ENCODE measurements around the gene CHRFAM7A. TPM values are rescaled to one million over a fixed set of nuclear protein-coding genes. Genes with fewer than 3 reads are reported as not detected.
A peak's percentile ranks its signal among the peaks of the same experiment; 100 is the strongest.
"Not testable (repeated sequence)": the region's sequence is repeated elsewhere in the genome, so short reads cannot be mapped to it uniquely, and the experiment has no call there.

CHRFAM7A gene
- total RNA-seq (2021) (0.85 TPM in 1 of 2 replicates, not detected in the other), Bru-seq, nascent RNA (percentile 21 among the genes with signal in this experiment), BruChase-seq, experiment 1, labeled RNA remaining after a 2-hour chase (percentile 17 among the genes with signal in this experiment), BruChase-seq, experiment 2, labeled RNA remaining after a 6-hour chase (percentile 15 among the genes with signal in this experiment)
- long read RNA-seq, result 0 reads

DNA sequence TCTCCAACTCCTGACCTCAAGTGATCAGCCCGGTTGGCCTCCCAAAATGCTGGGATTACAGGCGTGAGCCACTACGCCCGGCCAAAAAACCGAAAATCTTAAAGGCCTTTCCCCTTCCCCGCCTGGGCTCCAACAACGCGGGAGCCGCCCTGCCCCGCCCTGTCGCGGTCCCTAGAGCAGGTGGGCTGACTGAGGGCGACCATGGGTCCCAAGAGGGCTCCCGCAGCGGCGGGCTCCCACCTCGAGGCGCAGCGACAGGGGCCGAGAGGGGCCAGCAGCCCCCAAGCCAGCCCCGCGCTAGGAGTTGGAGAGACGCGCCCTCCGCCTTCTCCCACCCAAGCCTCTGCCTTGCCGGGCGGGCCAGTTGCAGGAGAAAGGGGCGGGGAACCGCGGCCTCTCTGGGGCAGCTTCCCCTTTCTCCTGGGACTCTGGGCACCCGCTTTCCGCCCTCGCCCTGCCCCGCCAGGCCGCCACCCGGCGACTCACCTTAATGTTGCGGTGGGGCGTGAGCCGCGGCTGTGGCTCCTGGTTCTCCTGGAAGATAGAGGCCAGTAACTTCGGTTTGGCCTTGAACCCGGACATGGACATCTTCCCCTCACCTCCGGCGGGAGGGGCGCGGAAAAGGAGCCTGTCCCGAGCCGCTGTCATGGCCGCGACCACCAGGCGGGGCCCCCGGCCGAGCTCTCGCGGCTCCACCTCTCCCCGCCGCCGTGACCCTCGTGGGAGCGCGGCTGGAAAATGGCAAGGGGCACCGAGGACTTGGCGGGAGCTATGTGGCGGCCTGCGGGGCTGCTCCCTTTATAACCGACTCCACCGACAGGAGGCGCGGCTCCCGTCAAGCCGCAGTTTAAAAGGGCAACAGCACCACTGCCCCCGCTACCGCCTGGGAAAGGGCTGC is at the start of gene CHRFAM7A:
TSS of gene CHRFAM7A (minus strand) at position 775 of the 898 bp plus-strand sequence. CDS start 10,189 bp downstream, outside the sequence.
- POLR2A ChIA-PET (ENCODE audit: low non-redundant PET); H3K27me3 ChIP-seq (replicated peaks; ENCODE audit: insufficient read depth, low read depth, low read length, poor library complexity); CTCF ChIA-PET; intact Hi-C loops (cut with micrococcal nuclease; ENCODE audit: unreplicated experiment); H3K27ac ChIP-seq (ENCODE audit: low read depth, low read length, poor library complexity, severe bottlenecking); BruUV-seq (replicated peaks); H3K4me1 ChIP-seq (ENCODE audit: insufficient read depth, low read length, poor library complexity, severe bottlenecking); H3K36me3 ChIP-seq (ENCODE audit: insufficient read depth, low read length, poor library complexity, severe bottlenecking); H3K9me3 ChIP-seq (ENCODE audit: low read depth, low read length, poor library complexity, severe bottlenecking); DNase-seq (ENCODE audit: low spot score); H3K4me3 ChIP-seq (ENCODE audit: low read depth, low read length, poor library complexity, severe bottlenecking): not testable (repeated sequence)

- H3K4me1 ChIP-seq (ENCODE audit: insufficient read depth, low read length, poor library complexity, severe bottlenecking); DNase-seq (ENCODE audit: low spot score); H3K9me3 ChIP-seq (ENCODE audit: low read depth, low read length, poor library complexity, severe bottlenecking); H3K27ac ChIP-seq (ENCODE audit: low read depth, low read length, poor library complexity, severe bottlenecking); H3K4me3 ChIP-seq (ENCODE audit: low read depth, low read length, poor library complexity, severe bottlenecking); BruUV-seq (replicated peaks); POLR2A ChIA-PET (ENCODE audit: low non-redundant PET); CTCF ChIA-PET; H3K36me3 ChIP-seq (ENCODE audit: insufficient read depth, low read length, poor library complexity, severe bottlenecking); intact Hi-C loops (cut with micrococcal nuclease; ENCODE audit: unreplicated experiment); H3K27me3 ChIP-seq (replicated peaks; ENCODE audit: insufficient read depth, low read depth, low read length, poor library complexity): not testable (repeated sequence)
These were observed 45.0 kb upstream of the CHRFAM7A start for GRCh38 chr15:30438348-30438747.

- H3K9me3 ChIP-seq (ENCODE audit: low read depth, low read length, poor library complexity, severe bottlenecking); H3K36me3 ChIP-seq (ENCODE audit: insufficient read depth, low read length, poor library complexity, severe bottlenecking); H3K4me1 ChIP-seq (ENCODE audit: insufficient read depth, low read length, poor library complexity, severe bottlenecking); H3K27ac ChIP-seq (ENCODE audit: low read depth, low read length, poor library complexity, severe bottlenecking); BruUV-seq (replicated peaks); DNase-seq (ENCODE audit: low spot score); CTCF ChIA-PET; POLR2A ChIA-PET (ENCODE audit: low non-redundant PET); H3K4me3 ChIP-seq (ENCODE audit: low read depth, low read length, poor library complexity, severe bottlenecking); H3K27me3 ChIP-seq (replicated peaks; ENCODE audit: insufficient read depth, low read depth, low read length, poor library complexity); intact Hi-C loops (cut with micrococcal nuclease; ENCODE audit: unreplicated experiment): not testable (repeated sequence)
These were observed 42.5 kb upstream of the CHRFAM7A start for GRCh38 chr15:30435878-30436277.

DNA sequence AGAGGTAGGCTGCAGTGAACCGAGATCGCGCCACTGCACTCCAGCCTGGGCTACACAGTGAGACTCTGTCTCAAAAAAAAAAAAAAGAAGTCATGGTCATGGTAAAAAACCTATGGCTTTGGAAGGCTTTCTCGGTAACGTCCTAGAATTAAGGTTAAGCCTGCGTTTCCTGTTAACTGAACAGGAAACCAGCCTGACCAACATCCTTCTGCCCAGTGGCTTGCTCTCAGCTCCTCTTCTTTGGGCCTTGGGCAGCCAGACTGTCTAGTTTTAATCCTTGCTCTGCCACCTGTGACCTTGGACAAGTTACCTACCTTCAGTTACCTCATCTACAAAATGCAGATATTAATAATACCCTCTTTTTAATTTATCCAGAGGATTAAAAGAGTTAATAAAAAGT is 27.4 kb upstream of the CHRFAM7A start:
- H3K4me1 ChIP-seq (ENCODE audit: insufficient read depth, low read length, poor library complexity, severe bottlenecking); POLR2A ChIA-PET (ENCODE audit: low non-redundant PET); CTCF ChIA-PET; H3K36me3 ChIP-seq (ENCODE audit: insufficient read depth, low read length, poor library complexity, severe bottlenecking); H3K4me3 ChIP-seq (ENCODE audit: low read depth, low read length, poor library complexity, severe bottlenecking); H3K27ac ChIP-seq (ENCODE audit: low read depth, low read length, poor library complexity, severe bottlenecking); BruUV-seq (replicated peaks); intact Hi-C loops (cut with micrococcal nuclease; ENCODE audit: unreplicated experiment); H3K27me3 ChIP-seq (replicated peaks; ENCODE audit: insufficient read depth, low read depth, low read length, poor library complexity); DNase-seq (ENCODE audit: low spot score); H3K9me3 ChIP-seq (ENCODE audit: low read depth, low read length, poor library complexity, severe bottlenecking): not testable (repeated sequence)

GRCh38 chr15:30414160-30414559 is 20.8 kb upstream of the CHRFAM7A start, which contains the start of gene GOLGA8R:
GOLGA8R (minus strand) TSS chr15:30414260; CDS start chr15:30414162, 98 bp downstream.
- BruUV-seq (replicated peaks); CTCF ChIA-PET; H3K27me3 ChIP-seq (replicated peaks; ENCODE audit: insufficient read depth, low read depth, low read length, poor library complexity); POLR2A ChIA-PET (ENCODE audit: low non-redundant PET); intact Hi-C loops (cut with micrococcal nuclease; ENCODE audit: unreplicated experiment); H3K9me3 ChIP-seq (ENCODE audit: low read depth, low read length, poor library complexity, severe bottlenecking); H3K4me1 ChIP-seq (ENCODE audit: insufficient read depth, low read length, poor library complexity, severe bottlenecking); DNase-seq (ENCODE audit: low spot score); H3K4me3 ChIP-seq (ENCODE audit: low read depth, low read length, poor library complexity, severe bottlenecking); H3K27ac ChIP-seq (ENCODE audit: low read depth, low read length, poor library complexity, severe bottlenecking); H3K36me3 ChIP-seq (ENCODE audit: insufficient read depth, low read length, poor library complexity, severe bottlenecking): not testable (repeated sequence)

GRCh38 chr15:30407636-30408035 is 14.3 kb upstream of the CHRFAM7A start:
- H3K4me1 ChIP-seq (ENCODE audit: insufficient read depth, low read length, poor library complexity, severe bottlenecking); DNase-seq (ENCODE audit: low spot score); H3K27me3 ChIP-seq (replicated peaks; ENCODE audit: insufficient read depth, low read depth, low read length, poor library complexity); H3K4me3 ChIP-seq (ENCODE audit: low read depth, low read length, poor library complexity, severe bottlenecking); BruUV-seq (replicated peaks); intact Hi-C loops (cut with micrococcal nuclease; ENCODE audit: unreplicated experiment); POLR2A ChIA-PET (ENCODE audit: low non-redundant PET); CTCF ChIA-PET; H3K9me3 ChIP-seq (ENCODE audit: low read depth, low read length, poor library complexity, severe bottlenecking); H3K36me3 ChIP-seq (ENCODE audit: insufficient read depth, low read length, poor library complexity, severe bottlenecking); H3K27ac ChIP-seq (ENCODE audit: low read depth, low read length, poor library complexity, severe bottlenecking): not testable (repeated sequence)

DNA sequence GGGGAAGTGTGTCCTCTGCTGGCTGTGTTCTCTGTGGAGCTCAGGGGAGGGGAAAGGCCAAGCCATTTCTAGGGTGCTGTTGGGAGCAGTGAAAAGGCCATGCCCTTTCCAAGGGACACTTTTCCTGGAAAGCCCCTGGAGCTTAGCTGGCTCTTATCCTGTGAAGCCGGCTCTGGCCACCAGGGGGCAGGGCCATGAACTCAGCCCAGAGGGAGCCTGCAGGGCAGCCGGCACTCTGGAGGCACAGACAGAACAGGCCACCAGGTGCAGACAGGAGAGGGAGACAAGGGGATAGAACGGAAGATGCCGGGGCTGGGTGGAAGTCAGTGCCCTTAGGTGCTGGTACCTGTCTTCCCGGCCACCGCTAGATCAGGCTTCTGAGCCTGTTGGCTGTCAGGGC is 5.6 kb upstream of the CHRFAM7A start:
- intact Hi-C loops (cut with micrococcal nuclease; ENCODE audit: unreplicated experiment); H3K27ac ChIP-seq (ENCODE audit: low read depth, low read length, poor library complexity, severe bottlenecking); POLR2A ChIA-PET (ENCODE audit: low non-redundant PET); BruUV-seq (replicated peaks); H3K4me1 ChIP-seq (ENCODE audit: insufficient read depth, low read length, poor library complexity, severe bottlenecking); H3K4me3 ChIP-seq (ENCODE audit: low read depth, low read length, poor library complexity, severe bottlenecking); CTCF ChIA-PET; DNase-seq (ENCODE audit: low spot score); H3K9me3 ChIP-seq (ENCODE audit: low read depth, low read length, poor library complexity, severe bottlenecking); H3K36me3 ChIP-seq (ENCODE audit: insufficient read depth, low read length, poor library complexity, severe bottlenecking); H3K27me3 ChIP-seq (replicated peaks; ENCODE audit: insufficient read depth, low read depth, low read length, poor library complexity): not testable (repeated sequence)

Measured in A673 (cell line).